AG04450 (cell line): Measurements from ENCODE around the gene HEMK1. TPM values are rescaled to one million over a fixed set of nuclear protein-coding genes. Genes with fewer than 3 reads are reported as not detected.

ENCODE experiments used
- CTCF ChIA-PET: fragments of 300-600, 350-600 bp; formaldehyde crosslinking; extraction: SDS; loops from one replicate; lab custom pipeline; 2022; ENCODE audit warnings: antibody characterized with exemption, inconsistent platforms; lab: Charles Lee
- POLR2A ChIA-PET: fragments of 350-600 bp; formaldehyde crosslinking; extraction: SDS; loops from one replicate; lab custom pipeline; 2021; ENCODE audit warnings: antibody characterized with exemption, inconsistent platforms; lab: Yijun Ruan, JAX
- DNase-seq: peaks from one replicate; pipeline ENCODE4 v3.0.0-alpha.2; 2011; ENCODE audit warnings: low read depth, low spot score
- H3K27ac ChIP-seq: one replicate; pipeline ENCODE4 v1.5.1; 2012; ENCODE audit warnings: low read depth, low read length, control low read depth
- H3K27me3 ChIP-seq: one replicate; pipeline ENCODE4 v1.6.0; 2012; ENCODE audit warnings: low read length; ENCODE audit not compliant: control insufficient read depth, insufficient read depth
- H3K4me3 ChIP-seq: 2 replicates; pipeline ENCODE4 v1.5.1; 2011; ENCODE audit warnings: mild to moderate bottlenecking, low read depth, low read length, control low read depth
- H3K9me3 ChIP-seq: 2 replicates; pipeline ENCODE4 v1.5.1; 2012; ENCODE audit warnings: low read length; ENCODE audit not compliant: control insufficient read depth, insufficient read depth
- polyA plus RNA-seq: library from polyadenylated mRNA; depleted of rRNA; stranded (reverse); fragments of >200 nt; gene quantifications from 2 replicates; pipeline ENCODE4 v1.2.3, GENCODE V29; 2011
- TF ChIP-seq, protein P1 (sequence below): IDR thresholded peaks from 2 replicates; pipeline ENCODE4 v1.5.1; 2011; ENCODE audit warnings: low read depth, low read length, control low read depth, inconsistent platforms

The HEMK1 gene
- polyA plus RNA-seq, 1 experiment: 12.1 TPM

DNA sequence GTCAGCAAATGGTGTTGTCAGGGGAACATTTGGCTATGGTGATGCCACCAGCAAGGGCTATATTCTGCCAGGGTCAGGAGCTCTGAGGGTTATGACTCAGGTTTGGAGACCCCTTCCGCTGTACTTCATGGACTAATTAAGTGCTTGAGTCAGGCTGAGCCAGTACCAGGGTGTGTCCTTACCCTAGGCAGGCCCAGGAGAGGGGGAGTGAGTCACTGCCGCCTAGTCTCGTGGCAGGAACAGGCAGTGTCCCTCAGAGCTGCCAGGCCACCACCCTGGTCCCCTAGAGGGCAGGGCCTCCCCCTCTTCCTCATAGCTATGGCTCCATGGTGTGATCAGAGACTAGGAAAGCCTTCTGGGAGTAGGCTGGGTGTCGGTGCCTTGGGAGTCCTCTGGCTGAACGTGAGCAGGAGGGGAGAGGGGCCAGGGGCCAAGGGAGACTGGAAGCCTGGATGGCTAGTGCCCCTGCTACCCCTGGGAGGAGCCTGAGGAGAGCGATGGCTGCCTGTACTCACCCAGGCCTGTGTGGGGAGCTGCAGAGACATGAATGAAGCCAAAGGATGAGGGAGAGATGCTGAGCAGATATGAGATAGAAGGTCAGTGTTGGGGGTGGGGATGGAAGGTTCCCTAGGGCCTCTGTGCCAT, 58.2 kb downstream of the HEMK1 start:
- TF ChIP-seq, protein P1, sequence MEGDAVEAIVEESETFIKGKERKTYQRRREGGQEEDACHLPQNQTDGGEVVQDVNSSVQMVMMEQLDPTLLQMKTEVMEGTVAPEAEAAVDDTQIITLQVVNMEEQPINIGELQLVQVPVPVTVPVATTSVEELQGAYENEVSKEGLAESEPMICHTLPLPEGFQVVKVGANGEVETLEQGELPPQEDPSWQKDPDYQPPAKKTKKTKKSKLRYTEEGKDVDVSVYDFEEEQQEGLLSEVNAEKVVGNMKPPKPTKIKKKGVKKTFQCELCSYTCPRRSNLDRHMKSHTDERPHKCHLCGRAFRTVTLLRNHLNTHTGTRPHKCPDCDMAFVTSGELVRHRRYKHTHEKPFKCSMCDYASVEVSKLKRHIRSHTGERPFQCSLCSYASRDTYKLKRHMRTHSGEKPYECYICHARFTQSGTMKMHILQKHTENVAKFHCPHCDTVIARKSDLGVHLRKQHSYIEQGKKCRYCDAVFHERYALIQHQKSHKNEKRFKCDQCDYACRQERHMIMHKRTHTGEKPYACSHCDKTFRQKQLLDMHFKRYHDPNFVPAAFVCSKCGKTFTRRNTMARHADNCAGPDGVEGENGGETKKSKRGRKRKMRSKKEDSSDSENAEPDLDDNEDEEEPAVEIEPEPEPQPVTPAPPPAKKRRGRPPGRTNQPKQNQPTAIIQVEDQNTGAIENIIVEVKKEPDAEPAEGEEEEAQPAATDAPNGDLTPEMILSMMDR: peak; percentile 39; the same call in 1 of the 2 replicates
- CTCF ChIA-PET: interaction anchor here (1.4 to 4.8 kb wide), 2 partner anchors 12 to 473 kb away, joined by 5 to 22 read pairs; partner anchors contain the start of gene MAPKAPK3
- DNase-seq: no peak
- H3K9me3 ChIP-seq: no peaks in the 10 kb centered on the region
- no peak overlapping the region for H3K27ac ChIP-seq
- H3K4me3 ChIP-seq: no peak overlapping the region
- POLR2A ChIA-PET: interaction anchor here (0.6 kb wide), 2 partner anchors 10 to 33 kb away, joined by 4 to 6 read pairs; no protein-coding TSS in a partner anchor
- H3K27me3 ChIP-seq: no peaks in the 10 kb centered on the region

DNA sequence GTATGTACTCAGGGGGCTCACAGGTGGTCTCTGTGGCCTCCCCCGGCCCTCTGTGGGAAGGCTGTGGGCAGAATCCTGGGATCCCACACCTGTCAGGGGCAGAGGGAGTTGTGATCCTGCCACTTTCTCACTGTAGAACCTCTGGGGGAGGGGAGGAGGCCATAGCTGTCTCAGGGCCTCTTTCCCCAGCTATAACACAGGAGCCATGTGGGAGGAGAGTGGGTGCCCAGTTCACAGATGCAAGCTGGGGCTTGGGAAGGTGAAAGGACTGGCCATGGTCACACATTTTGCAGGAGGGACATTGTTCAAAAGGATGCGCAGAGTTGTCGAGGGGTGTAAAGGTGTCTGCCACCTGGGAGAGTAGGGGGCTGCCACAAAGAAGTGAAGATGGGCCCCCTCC, 59.3 kb downstream of the HEMK1 start:
- no peak overlapping the region for H3K4me3 ChIP-seq
- H3K9me3 ChIP-seq: no peaks in the 10 kb centered on the region
- H3K27ac ChIP-seq: no peak overlapping the region
- H3K27me3 ChIP-seq: no peaks in the 10 kb centered on the region
- TF ChIP-seq, protein P1: no peak
- ChIA-PET CTCF (interaction anchor here (1.4 to 4.8 kb wide), 2 partner anchors 13 to 472 kb away, joined by 5 to 22 read pairs; partner anchors contain the start of gene MAPKAPK3), POLR2A (no interaction called here)
- no peak for DNase-seq

DNA sequence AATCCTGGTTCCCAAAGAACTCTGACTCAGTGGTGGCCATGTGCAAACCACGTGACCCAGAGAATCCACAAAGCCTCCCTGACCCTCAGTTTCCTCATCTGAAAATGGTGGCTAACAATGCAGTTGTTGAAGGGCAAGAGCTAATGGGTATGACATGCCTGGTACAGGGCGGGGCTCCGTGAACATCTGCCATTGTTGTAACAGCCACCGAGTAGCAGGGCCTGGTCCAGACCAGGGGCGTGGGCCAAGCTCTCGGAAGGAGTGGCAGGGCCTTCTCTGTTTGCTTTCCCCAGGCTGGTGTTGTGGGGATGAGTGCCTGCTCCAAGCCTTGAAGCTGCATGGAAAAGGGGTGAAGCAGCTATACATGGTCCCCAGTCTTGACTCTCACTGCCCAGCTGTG, 61.1 kb downstream of the HEMK1 start:
- H3K27ac ChIP-seq: no peak overlapping the region
- TF ChIP-seq, protein P1: no peak
- POLR2A ChIA-PET: no interaction called here
- DNase-seq: no peak
- H3K9me3 ChIP-seq: no peaks in the 10 kb centered on the region
- no peak overlapping the region for H3K4me3 ChIP-seq
- CTCF ChIA-PET: interaction anchor here (0.5 to 3.7 kb wide), 2 partner anchors 14 to 122 kb away, joined by 3 to 14 read pairs; partner anchors contain the start of gene MAPKAPK3
- H3K27me3 ChIP-seq: no peaks in the 10 kb centered on the region

DNA sequence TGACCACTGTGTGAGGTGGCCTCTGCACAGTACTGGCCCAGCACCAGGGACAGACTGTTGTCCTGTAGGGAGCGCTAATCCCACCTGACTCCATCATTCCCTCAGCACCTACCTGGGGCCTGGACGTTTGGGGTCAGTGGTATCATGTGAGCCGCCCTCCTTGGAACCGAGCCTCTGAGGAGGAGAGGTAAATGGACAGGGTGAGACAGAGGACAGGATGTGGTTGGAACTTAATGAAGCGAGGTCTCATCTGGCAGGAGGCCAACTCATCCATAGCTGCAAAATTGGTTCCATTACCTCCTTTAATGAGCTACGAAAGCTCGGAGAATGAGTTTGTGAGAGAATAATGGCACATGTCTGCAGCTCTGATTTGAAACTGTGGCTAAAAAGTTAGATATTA, 61.6 kb downstream of the HEMK1 start:
- no peak for DNase-seq
- no peak overlapping the region for H3K27ac ChIP-seq
- ChIA-PET CTCF (interaction anchor here (3.7 kb wide), 1 partner anchor 15 kb away, joined by 14 read pairs; the partner anchor contains the start of gene MAPKAPK3), POLR2A (no interaction called here)
- no peak overlapping the region for H3K4me3 ChIP-seq
- no peaks in the 10 kb centered on the region for H3K9me3 ChIP-seq
- no peaks in the 10 kb centered on the region for H3K27me3 ChIP-seq
- TF ChIP-seq, protein P1: no peak

DNA sequence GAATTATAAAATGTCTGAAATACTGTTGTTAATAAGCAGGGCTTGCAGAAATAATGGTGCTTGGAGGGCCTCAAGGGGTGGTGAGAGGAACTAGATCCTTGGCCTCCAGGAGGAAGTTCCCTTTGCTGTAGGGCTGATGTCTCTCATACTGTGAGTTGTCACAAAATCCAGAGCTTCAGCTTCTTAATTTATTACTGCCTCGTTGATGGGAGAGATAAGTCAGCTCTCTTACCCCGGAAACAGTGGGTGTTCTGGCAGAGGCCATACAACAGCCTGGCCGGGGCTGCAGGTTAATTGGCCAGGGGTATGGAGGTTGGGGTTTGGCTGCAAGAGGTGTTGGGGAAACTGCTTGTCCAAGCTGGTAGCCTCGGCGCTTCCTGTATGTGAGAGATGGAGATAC, 63.1 kb downstream of the HEMK1 start:
- ChIA-PET POLR2A (interaction anchor here (0.7 kb wide), 1 partner anchor 9 kb away, joined by 4 read pairs; no protein-coding TSS in a partner anchor), CTCF (interaction anchor here (3.7 kb wide), 1 partner anchor 16 kb away, joined by 14 read pairs; the partner anchor contains the start of gene MAPKAPK3)
- Histone ChIP-seq H3K27ac (no peak overlapping the region), H3K4me3 (no peak overlapping the region), H3K9me3 (no peaks in the 10 kb centered on the region), H3K27me3 (no peaks in the 10 kb centered on the region)
- no peak for DNase-seq
- TF ChIP-seq, protein P1: no peak
